ENCODE results near the gene KIAA1671. TPM values are rescaled to one million over a fixed set of nuclear protein-coding genes. Genes with fewer than 3 reads are reported as not detected.

The KIAA1671 gene
- total RNA-seq, 4 donors from 2014 or later: 7.6 to 26.1 (median 16.7) TPM

DNA sequence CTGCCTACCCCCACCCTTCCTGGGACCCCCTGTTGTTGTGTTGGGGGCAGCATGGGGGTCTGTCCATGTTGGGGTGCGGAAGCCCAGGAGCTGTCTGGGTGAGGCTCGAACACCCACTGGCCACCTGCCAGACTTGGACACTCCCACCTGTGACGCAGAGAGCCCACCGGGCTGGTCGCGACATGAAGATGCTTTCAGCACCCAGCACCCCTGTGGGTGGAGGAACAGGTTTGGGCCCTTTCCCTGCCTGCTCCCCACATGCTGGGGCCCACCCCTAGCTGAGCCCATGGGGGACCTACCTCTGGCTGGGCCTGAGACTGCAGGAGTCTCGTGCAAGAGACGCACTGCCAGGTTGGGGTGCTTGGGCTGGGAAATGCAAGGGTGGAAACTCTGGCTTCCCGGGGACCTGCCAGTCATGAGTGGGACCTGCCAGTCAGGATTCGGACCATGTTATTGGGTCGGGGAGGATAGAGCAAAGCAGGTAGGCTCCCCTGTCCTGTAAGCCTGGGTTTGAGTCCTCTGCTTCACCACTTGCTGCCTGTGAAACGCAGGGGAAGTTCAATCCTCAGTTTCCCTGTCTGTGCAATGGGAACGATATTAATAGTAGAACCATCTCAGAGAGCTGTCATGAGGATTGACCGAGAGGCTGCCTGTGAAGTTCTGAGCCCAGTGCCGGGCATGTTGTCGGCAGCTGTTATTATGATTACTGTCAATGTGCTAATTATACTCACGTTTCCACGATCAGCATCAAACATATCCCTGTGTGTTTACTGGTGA, 24.1 kb downstream of the KIAA1671 start:
- TF ChIP-seq POLR2A (IDR thresholded peaks at IDR 0.05) (no peak), CTCF (IDR thresholded peaks at IDR 0.05) (no peak)
- no peaks in the 10 kb centered on the region for H3K4me1 ChIP-seq

DNA sequence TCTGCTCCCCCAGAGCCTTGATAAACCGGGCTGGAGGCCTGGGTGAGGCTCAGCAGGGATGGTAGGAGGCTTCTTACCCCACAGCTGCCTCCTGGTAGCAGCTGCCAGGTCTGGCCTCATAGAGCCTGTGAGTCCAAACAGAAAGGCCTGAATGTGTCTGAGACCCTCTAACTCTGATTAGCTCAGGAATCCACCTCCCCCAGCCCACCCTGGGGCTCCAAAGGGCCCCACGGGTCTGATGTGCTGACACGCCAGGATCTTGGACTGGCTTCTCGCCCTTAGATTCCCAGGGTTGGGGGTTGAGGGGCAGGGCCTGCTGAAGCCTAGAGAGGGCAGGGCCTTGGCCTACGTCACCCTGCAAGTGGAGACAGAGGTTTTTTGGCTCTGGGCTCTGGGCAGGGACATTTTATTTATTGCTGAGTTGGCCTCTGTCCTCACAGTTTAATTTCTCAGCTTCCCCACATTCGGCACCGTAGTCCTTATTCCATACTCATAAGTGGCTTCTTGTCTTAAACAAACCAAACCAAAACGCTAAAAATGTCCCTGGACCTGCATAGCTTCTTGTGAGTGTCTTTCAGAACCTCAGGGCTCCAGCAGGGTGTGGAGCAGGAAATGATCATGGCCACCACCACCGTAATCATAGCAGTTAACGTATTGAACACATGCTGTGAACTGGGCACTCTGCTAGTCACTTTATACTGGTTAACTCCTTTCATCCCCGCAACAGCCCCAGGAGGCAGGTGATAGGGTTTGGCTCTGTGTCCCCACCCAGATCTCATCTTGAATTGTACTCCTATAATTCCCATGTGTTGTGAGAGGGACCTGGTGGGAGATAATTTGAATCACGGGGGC, 25.1 kb downstream of the KIAA1671 start:
- H3K27ac ChIP-seq: peak overlapping the region; percentile 52 to 68
- no peaks in the 10 kb centered on the region for H3K4me1 ChIP-seq
- H3K9me3 ChIP-seq: no peaks in the 10 kb centered on the region
- TF ChIP-seq POLR2A (IDR thresholded peaks at IDR 0.05) (no peak), CTCF (IDR thresholded peaks at IDR 0.05) (no peak)
- no peak overlapping the region for H3K4me3 ChIP-seq
- DNase-seq: peak; percentile 30 to 44
- intact Hi-C loops (cut with DNase I; ENCODE audit: low total_unique reads): no loop called here
- H3K27me3 ChIP-seq: no peaks in the 10 kb centered on the region
- no peaks in the 10 kb centered on the region for H3K36me3 ChIP-seq

More for the DNA sequence above, 24.1 kb downstream of the KIAA1671 start:
- Histone ChIP-seq H3K4me3 (no peak overlapping the region), H3K27me3 (no peaks in the 10 kb centered on the region), H3K27ac (peak overlapping the region; percentile 52 to 74), H3K36me3 (no peaks in the 10 kb centered on the region), H3K9me3 (no peaks in the 10 kb centered on the region)
- DNase-seq: no peak
- intact Hi-C loops (cut with DNase I; ENCODE audit: low total_unique reads): no loop called here

DNA sequence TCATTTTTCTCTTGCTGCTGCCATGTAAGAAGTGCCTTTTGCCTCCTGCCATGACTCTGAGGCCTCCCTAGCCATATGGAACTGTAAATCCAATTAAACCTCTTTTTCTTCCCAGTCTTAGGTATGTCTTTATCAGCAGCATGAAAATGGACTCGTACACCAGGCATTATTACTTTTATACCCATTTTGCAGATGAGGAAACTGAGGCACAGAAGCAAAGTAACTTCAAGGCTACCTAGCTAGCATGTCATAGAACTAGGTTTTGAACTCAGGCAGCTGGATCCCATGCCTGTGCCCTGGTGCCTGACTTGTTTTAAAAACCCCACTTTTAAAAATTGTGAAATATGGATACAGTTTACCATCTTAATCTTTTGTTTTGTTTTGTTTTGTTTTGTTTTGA, 25.8 kb downstream of the KIAA1671 start:
- Histone ChIP-seq H3K4me1 (no peaks in the 10 kb centered on the region), H3K27ac (peak overlapping the region in 1 of 2 donors; percentile 68), H3K36me3 (no peaks in the 10 kb centered on the region), H3K9me3 (no peaks in the 10 kb centered on the region), H3K27me3 (no peaks in the 10 kb centered on the region), H3K4me3 (no peak overlapping the region)
- TF ChIP-seq CTCF (IDR thresholded peaks at IDR 0.05) (no peak), POLR2A (IDR thresholded peaks at IDR 0.05) (no peak)
- intact Hi-C loops (cut with DNase I; ENCODE audit: low total_unique reads): no loop called here
- no peak for DNase-seq

DNA sequence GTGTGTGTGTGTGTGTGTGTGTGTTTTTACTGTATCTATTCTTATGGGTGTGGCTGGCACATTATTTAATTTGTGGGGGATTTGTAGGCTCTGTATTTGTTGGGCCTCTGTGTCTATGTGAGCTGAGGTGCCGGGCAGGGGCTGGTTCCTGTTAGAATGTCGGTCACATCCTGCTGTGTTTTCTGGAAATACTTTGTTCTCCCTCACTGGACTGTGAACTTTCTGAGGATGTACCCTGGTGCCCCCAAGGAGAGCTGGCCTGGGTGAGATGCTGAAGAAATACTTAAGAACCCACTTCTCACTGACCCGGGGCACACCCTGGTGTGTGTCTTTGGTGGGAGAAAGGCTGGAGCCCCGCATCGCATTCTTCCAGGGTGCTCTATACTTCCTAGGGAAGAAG, 28.6 kb downstream of the KIAA1671 start:
- Histone ChIP-seq H3K27ac (peak overlapping the region in 1 of 2 donors; percentile 0), H3K4me1 (no peaks in the 10 kb centered on the region), H3K9me3 (no peaks in the 10 kb centered on the region), H3K4me3 (no peak overlapping the region), H3K36me3 (no peaks in the 10 kb centered on the region), H3K27me3 (no peaks in the 10 kb centered on the region)
- intact Hi-C loops (cut with DNase I; ENCODE audit: low total_unique reads): no loop called here
- TF ChIP-seq POLR2A (IDR thresholded peaks at IDR 0.05) (no peak), CTCF (IDR thresholded peaks at IDR 0.05) (no peak)
- no peak for DNase-seq

GRCh38 chr22:24981656-24982055, 29.1 kb downstream of the KIAA1671 start:
- no peaks in the 10 kb centered on the region for H3K4me1 ChIP-seq
- TF ChIP-seq POLR2A (IDR thresholded peaks at IDR 0.05) (no peak), CTCF (IDR thresholded peaks at IDR 0.05) (no peak)
- no peaks in the 10 kb centered on the region for H3K36me3 ChIP-seq
- no peak for DNase-seq
- H3K27me3 ChIP-seq: no peaks in the 10 kb centered on the region
- no peaks in the 10 kb centered on the region for H3K9me3 ChIP-seq
- no peak overlapping the region for H3K4me3 ChIP-seq
- H3K27ac ChIP-seq: no peak overlapping the region
- intact Hi-C loops (cut with DNase I; ENCODE audit: low total_unique reads): no loop called here
